Activated naive CD4-positive, alpha-beta T cell treated with Interleukin-2 at 50 U/mL for 16 hours (primary cell): ENCODE measurements around the gene EXOSC5.
"Not testable (repeated sequence)": the region's sequence is repeated elsewhere in the genome, so short reads cannot be mapped to it uniquely, and the experiment has no call there.

ENCODE experiments used
- DNase-seq: peaks from one replicate; pipeline ENCODE4 v3.0.0-alpha.2; 2020

EXOSC5 gene

GRCh38 chr19:41403181-41403970 lies 6.2 kb upstream of the EXOSC5 start:
- no peak for DNase-seq

- no peak for DNase-seq
Observed at GRCh38 chr19:41402010-41402409, 4.9 kb upstream of the EXOSC5 start.

- no peak for DNase-seq
Observed at GRCh38 chr19:41401483-41401882, 4.3 kb upstream of the EXOSC5 start.

- no peak for DNase-seq
Observed at GRCh38 chr19:41399525-41399924, 2.4 kb upstream of the EXOSC5 start.

GRCh38 chr19:41399091-41399490 lies 1.9 kb upstream of the EXOSC5 start:
- DNase-seq, result no peak

GRCh38 chr19:41398598-41398997 lies 1.4 kb upstream of the EXOSC5 start:
- DNase-seq, result no peak

GRCh38 chr19:41398050-41398418 lies 875 bp upstream of the EXOSC5 start:
- DNase-seq, result no peak

GRCh38 chr19:41395355-41395754 lies 1.8 kb downstream of the EXOSC5 start:
- no peak for DNase-seq

- no peak for DNase-seq
Observed at GRCh38 chr19:41392775-41393174, 4.4 kb downstream of the EXOSC5 start.

- DNase-seq, result no peak
Observed at GRCh38 chr19:41391618-41392017, 5.5 kb downstream of the EXOSC5 start.

- no peak for DNase-seq
Observed at GRCh38 chr19:41386442-41386841, 10.7 kb downstream of the EXOSC5 start.

- no peak for DNase-seq
Observed at GRCh38 chr19:41384351-41384750, 12.8 kb downstream of the EXOSC5 start.

- DNase-seq, result not testable (repeated sequence)
Observed at GRCh38 chr19:41381536-41381935, 15.6 kb downstream of the EXOSC5 start.

- no peak for DNase-seq
Observed at GRCh38 chr19:41377977-41378709, 19.0 kb downstream of the EXOSC5 start.

- peak; percentile 49 for DNase-seq
Observed at GRCh38 chr19:41376998-41377365, 20.2 kb downstream of the EXOSC5 start.

- DNase-seq, result peak; percentile 17
Observed at GRCh38 chr19:41376241-41376997, 20.7 kb downstream of the EXOSC5 start, which contains the start of gene TMEM91. TMEM91 (plus strand) TSS chr19:41376533; CDS start chr19:41378310, 1,777 bp downstream.

GRCh38 chr19:41373993-41374392 lies 23.2 kb downstream of the EXOSC5 start:
- no peak for DNase-seq

- DNase-seq, result no peak
Observed at GRCh38 chr19:41372501-41372900, 24.7 kb downstream of the EXOSC5 start.

- DNase-seq, result no peak
Observed at GRCh38 chr19:41371541-41371940, 25.6 kb downstream of the EXOSC5 start.

- DNase-seq, result not testable (repeated sequence)
Observed at GRCh38 chr19:41371119-41371518, 26.0 kb downstream of the EXOSC5 start.

GRCh38 chr19:41369769-41370168 lies 27.4 kb downstream of the EXOSC5 start:
- DNase-seq, result no peak

GRCh38 chr19:41367848-41368301 lies 29.3 kb downstream of the EXOSC5 start:
- no peak for DNase-seq

GRCh38 chr19:41366089-41366488 lies 31.1 kb downstream of the EXOSC5 start:
- DNase-seq, result no peak
